Activated T-helper 1 cell treated with anti-CD3 and anti-CD28 coated beads, Interleukin-12 subunit alpha, Interleukin-12 subunit beta, Interleukin-2, Interleukin-4 antibody, amounts not matched to agents 30 ng/mL and 10 ng/mL and 1 ng/mL, durations not matched to agents 14 hours and 24 hours and 36 hours (primary cell): ENCODE measurements around the gene MTHFD2L. TPM values are rescaled to one million over a fixed set of nuclear protein-coding genes. Genes with fewer than 3 reads are reported as not detected.

Experiments used
- total RNA-seq: library from RNA; stranded (reverse); gene quantifications from 2 replicates; pipeline ENCODE4 v1.2.3, GENCODE V29; 2022

MTHFD2L gene
- total RNA-seq, 1 donor from 2014 or later = 9.9 TPM

Other genes starting within 250 kb of the MTHFD2L start
- not detected in 2 replicates for gene PF4, start 176.1 kb upstream of the MTHFD2L start, total RNA-seq
- not detected in 2 replicates for gene PPBP, start 169.9 kb upstream of the MTHFD2L start, total RNA-seq
- gene CXCL5, start 159.4 kb upstream of the MTHFD2L start, total RNA-seq = not detected in 2 replicates
- gene CXCL3, start 119.4 kb upstream of the MTHFD2L start, total RNA-seq = 0.18 TPM in 1 of 2 replicates, not detected in the other
- not detected in 2 replicates for gene CXCL2, start 58.9 kb upstream of the MTHFD2L start, total RNA-seq
- not detected in 2 replicates for gene EPGN, start 150.4 kb downstream of the MTHFD2L start, total RNA-seq
- not detected in 2 replicates for gene EREG, start 207.0 kb downstream of the MTHFD2L start, total RNA-seq